DND-41 (cell line): Measurements from ENCODE around the gene OSBPL9.

ENCODE experiments used
- ATAC-seq: fragments of 200-7000 bp; cut with Tn5 transposase; 3 replicates; pipeline ENCODE4 v1.9.1; 2021; ENCODE audit warnings: low read depth; ENCODE audit not compliant: insufficient read depth
- DNase-seq: peaks from one replicate; pipeline ENCODE4 v3.0.0-alpha.2; 2020
- H2AFZ ChIP-seq: 2 replicates; pipeline ENCODE4 v1.6.0; 2012; ENCODE audit warnings: low read depth, low read length
- H3K27ac ChIP-seq: 2 replicates; pipeline ENCODE4 v1.5.1; 2012; ENCODE audit warnings: low read length, inconsistent platforms
- H3K27me3 ChIP-seq: fragments of 200-600 bp; sonication (generic); 2 replicates; pipeline ENCODE4 v1.6.0; 2012; ENCODE audit warnings: low read length, mild to moderate bottlenecking, inconsistent platforms; ENCODE audit not compliant: insufficient read depth, poor library complexity
- H3K36me3 ChIP-seq: 2 replicates; pipeline ENCODE4 v1.5.1; 2012; ENCODE audit warnings: low read length, inconsistent platforms; ENCODE audit not compliant: insufficient read depth
- H3K4me1 ChIP-seq: 2 replicates; pipeline ENCODE4 v1.5.1; 2012; ENCODE audit warnings: mild to moderate bottlenecking, low read length; ENCODE audit not compliant: insufficient read depth
- H3K4me2 ChIP-seq: 2 replicates; pipeline ENCODE4 v1.6.0; 2012; ENCODE audit warnings: mild to moderate bottlenecking, moderate library complexity, low read length, inconsistent platforms; ENCODE audit not compliant: insufficient read depth
- H3K4me3 ChIP-seq, 2 experiments: fragments of 200-600 bp in 1 of 2; shearing (Covaris generic) in 1 of 2; 2 replicates each; pipeline ENCODE4 v1.5.1; 2012 to 2016; ENCODE audit warnings: inconsistent platforms in 2 of 2, low read length in 2 of 2, mild to moderate bottlenecking in 2 of 2, low read depth in 1 of 2, moderate library complexity in 1 of 2
- H3K79me2 ChIP-seq: 2 replicates; pipeline ENCODE4 v1.6.0; 2012; ENCODE audit warnings: low read length, inconsistent platforms; ENCODE audit not compliant: insufficient read depth
- H3K9ac ChIP-seq: 2 replicates; pipeline ENCODE4 v1.6.0; 2012; ENCODE audit warnings: low read depth, mild to moderate bottlenecking, inconsistent platforms, low read length, moderate library complexity
- H3K9me3 ChIP-seq: 2 replicates; pipeline ENCODE4 v1.5.1; 2012; ENCODE audit warnings: low read length, moderate library complexity, mild to moderate bottlenecking, inconsistent platforms; ENCODE audit not compliant: insufficient read depth, severe bottlenecking
- H4K20me1 ChIP-seq: 2 replicates; pipeline ENCODE4 v1.6.0; 2012; ENCODE audit warnings: low read length; ENCODE audit not compliant: insufficient read depth
- CTCF ChIP-seq: IDR thresholded peaks from 2 replicates; pipeline ENCODE4 v1.5.1; 2012; ENCODE audit warnings: borderline replicate concordance, low read length, moderate library complexity, mild to moderate bottlenecking; ENCODE audit not compliant: poor library complexity, severe bottlenecking; ENCODE audit errors: extremely low read depth
- EZH2 ChIP-seq: IDR thresholded peaks from 3 replicates; pipeline ENCODE4 v1.6.1; 2012; ENCODE audit warnings: borderline replicate concordance, low read depth, mild to moderate bottlenecking, moderate library complexity, low read length, inconsistent platforms; ENCODE audit not compliant: severe bottlenecking

The OSBPL9 gene

GRCh38 chr1:51671527-51672325 is 54.8 kb downstream of the OSBPL9 start:
- no peak overlapping the region for H3K4me2 ChIP-seq
- no peaks in the 10 kb centered on the region for H3K4me1 ChIP-seq
- no peaks in the 10 kb centered on the region for H4K20me1 ChIP-seq
- no peaks in the 10 kb centered on the region for H3K27me3 ChIP-seq
- no peak overlapping the region for H3K27ac ChIP-seq
- TF ChIP-seq EZH2: no peak
- TF ChIP-seq CTCF: no peak
- H3K9me3 ChIP-seq: no peaks in the 10 kb centered on the region
- H3K79me2 ChIP-seq: no peaks in the 10 kb centered on the region
- H3K4me3 ChIP-seq: no peak overlapping the region
- H2AFZ ChIP-seq: no peak overlapping the region
- ATAC-seq: no peak
- DNase-seq: no peak
- H3K36me3 ChIP-seq: 0 out of 2 replicates have a peak, but pooled peaks cover 3% of the 10 kb centered on the region
- no peak overlapping the region for H3K9ac ChIP-seq

DNA sequence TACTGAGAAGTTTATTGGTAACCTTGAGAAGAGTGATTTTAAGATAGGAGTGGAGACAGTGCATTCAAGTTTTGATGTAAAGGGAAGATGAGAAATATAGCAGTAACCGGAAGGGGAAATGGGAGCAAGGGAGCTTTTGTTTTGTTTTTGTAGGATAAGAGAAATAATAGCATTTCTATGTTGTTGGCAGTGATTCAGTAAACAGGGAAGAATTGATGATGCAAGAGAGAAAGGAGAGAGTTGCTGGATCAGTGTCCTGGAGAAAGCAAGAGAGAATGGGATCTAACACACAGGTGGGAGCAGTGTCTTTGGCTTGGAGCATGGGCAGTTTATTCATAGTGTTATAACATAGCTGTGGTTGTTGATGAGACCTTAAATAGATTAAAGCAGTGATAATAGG is 56.4 kb downstream of the OSBPL9 start:
- Histone ChIP-seq H4K20me1 (no peaks in the 10 kb centered on the region), H3K27me3 (no peaks in the 10 kb centered on the region), H3K9ac (no peak overlapping the region), H3K27ac (no peak overlapping the region), H3K4me1 (no peaks in the 10 kb centered on the region), H3K4me3 (no peak overlapping the region), H3K79me2 (no peaks in the 10 kb centered on the region), H3K9me3 (no peaks in the 10 kb centered on the region), H3K36me3 (0 out of 2 replicates have a peak, but pooled peaks cover 3% of the 10 kb centered on the region), H3K4me2 (no peak overlapping the region), H2AFZ (no peak overlapping the region)
- ATAC-seq (no peak), DNase-seq (no peak)
- TF ChIP-seq CTCF: no peak
- TF ChIP-seq EZH2: no peak

- no peaks in the 10 kb centered on the region for H4K20me1 ChIP-seq
- H3K4me3 ChIP-seq: no peak overlapping the region
- H3K79me2 ChIP-seq: no peaks in the 10 kb centered on the region
- H3K27me3 ChIP-seq: no peaks in the 10 kb centered on the region
- H3K4me1 ChIP-seq: no peaks in the 10 kb centered on the region
- no peak overlapping the region for H3K27ac ChIP-seq
- H3K36me3 ChIP-seq: 0 out of 2 replicates have a peak, but pooled peaks cover 3% of the 10 kb centered on the region
- H3K9ac ChIP-seq: no peak overlapping the region
- H3K4me2 ChIP-seq: no peak overlapping the region
- TF ChIP-seq EZH2: no peak
- TF ChIP-seq CTCF: no peak
- no peak overlapping the region for H2AFZ ChIP-seq
- no peaks in the 10 kb centered on the region for H3K9me3 ChIP-seq
- DNase-seq: no peak
- ATAC-seq: no peak
Observed at GRCh38 chr1:51675177-51675780, 58.4 kb downstream of the OSBPL9 start.
